Endodermal cell (in vitro differentiated cells): ENCODE results near the gene CCRL2. TPM values are rescaled to one million over a fixed set of nuclear protein-coding genes. Genes with fewer than 3 reads are reported as not detected.
"Not testable (repeated sequence)": the region's sequence is repeated elsewhere in the genome, so short reads cannot be mapped to it uniquely, and the experiment has no call there.

Experiments used
- DNase-seq: peaks from one replicate; pipeline ENCODE4 v3.0.0-alpha.2; 2017
- H3K27ac ChIP-seq: 2 replicates; pipeline ENCODE4 v1.5.1; 2013; ENCODE audit warnings: mild to moderate bottlenecking, low read depth, low read length, moderate library complexity
- H3K27me3 ChIP-seq: 2 replicates; pipeline ENCODE4 v1.6.1; 2013; ENCODE audit warnings: mild to moderate bottlenecking, low read length, moderate library complexity; ENCODE audit not compliant: insufficient read depth, control insufficient read depth, poor library complexity, severe bottlenecking
- H3K36me3 ChIP-seq: 2 replicates; pipeline ENCODE4 v1.7.0; 2013; ENCODE audit warnings: mild to moderate bottlenecking, low read length, moderate library complexity; ENCODE audit not compliant: control insufficient read depth, insufficient read depth
- H3K4me1 ChIP-seq: one replicate; pipeline ENCODE4 v1.7.0; 2013; ENCODE audit warnings: low read length; ENCODE audit not compliant: control insufficient read depth, insufficient read depth
- H3K4me3 ChIP-seq: 2 replicates; pipeline ENCODE4 v1.5.1; 2013; ENCODE audit warnings: mild to moderate bottlenecking, low read length, moderate library complexity
- H3K9ac ChIP-seq: 2 replicates; pipeline ENCODE4 v1.6.1; 2013; ENCODE audit warnings: mild to moderate bottlenecking, low read length, moderate library complexity; ENCODE audit not compliant: poor library complexity, severe bottlenecking; ENCODE audit errors: extremely low read depth
- H3K9me3 ChIP-seq: 2 replicates; pipeline ENCODE4 v1.6.1; 2013; ENCODE audit warnings: mild to moderate bottlenecking, low read length, moderate library complexity; ENCODE audit not compliant: control insufficient read depth
- H3K27ac Mint-ChIP-seq: 2 replicates; pipeline ENCODE4 v1.8.0; 2020; ENCODE audit warnings: mixed read lengths
- H3K27me3 Mint-ChIP-seq: 2 replicates; pipeline ENCODE4 v1.8.0; 2021; ENCODE audit warnings: mild to moderate bottlenecking, mixed read lengths; ENCODE audit not compliant: insufficient read depth
- H3K36me3 Mint-ChIP-seq: 2 replicates; pipeline ENCODE4 v1.8.0; 2020; ENCODE audit warnings: low read depth, mixed read lengths
- H3K4me1 Mint-ChIP-seq: 2 replicates; pipeline ENCODE4 v1.8.0; 2020; ENCODE audit warnings: mixed read lengths
- H3K4me3 Mint-ChIP-seq: 2 replicates; pipeline ENCODE4 v1.8.0; 2020; ENCODE audit warnings: mild to moderate bottlenecking, moderate library complexity, mixed read lengths
- H3K9me3 Mint-ChIP-seq: 2 replicates; pipeline ENCODE4 v1.8.0; 2020; ENCODE audit warnings: mild to moderate bottlenecking, mixed read lengths
- CTCF ChIP-seq: fragments of 200-600 bp; sonication (generic); conservative IDR thresholded peaks from 2 replicates; pipeline ENCODE4 v1.5.0; 2021; ENCODE audit warnings: antibody characterized with exemption, mild to moderate bottlenecking
- WGBS, 2 experiments: methylation state at CpG; one replicate each; pipeline versions ENCODE4 v1.1.5 to v1.1.7; 2013; ENCODE audit warnings: missing lambda C conversion rate in 2 of 2, mixed read lengths in 1 of 2; ENCODE audit not compliant: insufficient coverage in 1 of 2, insufficient read length in 1 of 2; 5-methylcytosine and 5-hydroxymethylcytosine counted together
- total RNA-seq, 2 donors: library from RNA; stranded (reverse); fragmentation: NEBNext Ultra II Directional in 1 of 2; extraction: Animal tissue kit (Norgen Biotek cat#: 25700) in 1 of 2; gene quantifications; 2 replicates in 1 of 2; 3 replicates in 1 of 2; pipeline ENCODE4 v1.2.1, GENCODE V29; 2021

The CCRL2 gene
- total RNA-seq, 2 donors from 2014 or later, result not detected

GRCh38 chr3:46427916-46428833 is 21.1 kb downstream of the CCRL2 start:
- no peaks in the 10 kb centered on the region for H3K36me3 Mint-ChIP-seq
- TF ChIP-seq CTCF, result no peak
- WGBS, 2 experiments, result 90 to 94% methylated on average over 10 of the region's 10 CpGs
- peaks cover 28% of the 10 kb centered on the region for H3K9me3 Mint-ChIP-seq
- peaks cover 2% of the 10 kb centered on the region for H3K27me3 Mint-ChIP-seq
- peaks cover 13% of the 10 kb centered on the region for H3K4me1 Mint-ChIP-seq
- H3K27me3 ChIP-seq, result no peaks in the 10 kb centered on the region
- H3K9me3 ChIP-seq, result peaks cover 24% of the 10 kb centered on the region
- H3K9ac ChIP-seq, result no peak overlapping the region
- no peak overlapping the region for H3K4me3 ChIP-seq
- H3K27ac Mint-ChIP-seq, result no peak overlapping the region
- H3K36me3 ChIP-seq, result no peaks in the 10 kb centered on the region
- no peak overlapping the region for H3K27ac ChIP-seq
- H3K4me3 Mint-ChIP-seq, result no peak overlapping the region
- no peaks in the 10 kb centered on the region for H3K4me1 ChIP-seq
- no peak for DNase-seq

GRCh38 chr3:46429250-46429649 is 22.2 kb downstream of the CCRL2 start:
- Histone ChIP-seq H3K4me1 (no peaks in the 10 kb centered on the region), H3K9me3 (peaks cover 25% of the 10 kb centered on the region), H3K27ac (no peak overlapping the region), H3K36me3 (no peaks in the 10 kb centered on the region), H3K27me3 (no peaks in the 10 kb centered on the region), H3K4me3 (no peak overlapping the region), H3K9ac (no peak overlapping the region)
- Mint-ChIP-seq H3K27ac (no peak overlapping the region), H3K4me1 (peaks cover 13% of the 10 kb centered on the region), H3K4me3 (no peak overlapping the region), H3K9me3 (peaks cover 32% of the 10 kb centered on the region), H3K36me3 (no peaks in the 10 kb centered on the region), H3K27me3 (peaks cover 2% of the 10 kb centered on the region)
- WGBS, 2 experiments, result 92 to 94% methylated on average over 5 of the region's 5 CpGs
- TF ChIP-seq CTCF, result no peak
- no peak for DNase-seq

GRCh38 chr3:46429671-46430070 is 22.6 kb downstream of the CCRL2 start:
- 89 to 93% methylated on average over 4 to 5 of the region's 5 CpGs for WGBS, 2 experiments

GRCh38 chr3:46430879-46431278 is 23.8 kb downstream of the CCRL2 start:
- H3K27me3 Mint-ChIP-seq, H3K36me3 ChIP-seq, H3K27ac ChIP-seq, H3K27me3 ChIP-seq, H3K4me3 Mint-ChIP-seq, H3K36me3 Mint-ChIP-seq, H3K27ac Mint-ChIP-seq, H3K9ac ChIP-seq, DNase-seq, H3K4me3 ChIP-seq, H3K4me1 ChIP-seq: not testable (repeated sequence)
- WGBS, 2 experiments, result 77% methylated on average over 1 of the region's 1 CpG; no CpG with 5 or more reads in 1 of the 2 experiments
- H3K9me3 Mint-ChIP-seq, result peaks cover 32% of the 10 kb centered on the region
- H3K9me3 ChIP-seq, result peaks cover 25% of the 10 kb centered on the region
- H3K4me1 Mint-ChIP-seq, result peaks cover 13% of the 10 kb centered on the region

More at GRCh38 chr3:46429671-46430070, 22.6 kb downstream of the CCRL2 start:
- Mint-ChIP-seq H3K9me3 (peaks cover 32% of the 10 kb centered on the region), H3K27me3 (peaks cover 2% of the 10 kb centered on the region), H3K4me3 (no peak overlapping the region), H3K36me3 (no peaks in the 10 kb centered on the region), H3K27ac (no peak overlapping the region), H3K4me1 (peaks cover 13% of the 10 kb centered on the region)
- H3K9me3 ChIP-seq, result peaks cover 25% of the 10 kb centered on the region
- no peak overlapping the region for H3K9ac ChIP-seq
- H3K4me1 ChIP-seq, result no peaks in the 10 kb centered on the region
- H3K27ac ChIP-seq, result no peak overlapping the region
- no peaks in the 10 kb centered on the region for H3K36me3 ChIP-seq
- DNase-seq, result no peak
- TF ChIP-seq CTCF, result no peak
- no peak overlapping the region for H3K4me3 ChIP-seq
- H3K27me3 ChIP-seq, result no peaks in the 10 kb centered on the region

- not testable (repeated sequence) for H3K36me3 ChIP-seq, H3K4me3 ChIP-seq, H3K4me1 ChIP-seq, H3K9ac ChIP-seq, H3K4me3 Mint-ChIP-seq, H3K36me3 Mint-ChIP-seq, H3K27me3 ChIP-seq, H3K27ac Mint-ChIP-seq, H3K27me3 Mint-ChIP-seq, H3K27ac ChIP-seq, DNase-seq
- Mint-ChIP-seq H3K9me3 (peaks cover 32% of the 10 kb centered on the region), H3K4me1 (peaks cover 10% of the 10 kb centered on the region)
- peaks cover 25% of the 10 kb centered on the region for H3K9me3 ChIP-seq
- WGBS, 2 experiments, result 92 to 100% methylated on average over 2 to 5 of the region's 5 CpGs
Measured at GRCh38 chr3:46431905-46432304, 24.8 kb downstream of the CCRL2 start.
